WTC11 (cell line): ENCODE results near the gene TBX2. TPM values are rescaled to one million over a fixed set of nuclear protein-coding genes. Genes with fewer than 3 reads are reported as not detected.

Experiments
- ATAC-seq: fragments of 200-7000 bp; cut with Tn5 transposase; 2 replicates; pipeline ENCODE4 v1.10.0; 2021; ENCODE audit warnings: mild to moderate bottlenecking, moderate library complexity
- CTCF ChIA-PET: fragments of 300-600 bp; sonication (Branson Sonifier 250); formaldehyde crosslinking; loops from one replicate; lab custom pipeline; 2021; ENCODE audit warnings: antibody characterized with exemption; lab: Charles Lee
- POLR2A ChIA-PET: fragments of 350-600 bp; sonication (Branson Sonifier 250); formaldehyde crosslinking; loops from one replicate; lab custom pipeline; 2021; ENCODE audit warnings: antibody characterized with exemption; lab: Charles Lee
- DNase-seq: peaks from one replicate; pipeline ENCODE4 v3.0.0; 2021; ENCODE audit warnings: low spot score
- H3K27ac Mint-ChIP-seq: 2 replicates; pipeline ENCODE4 v1.8.0; 2021; ENCODE audit warnings: mixed read lengths
- H3K27me3 Mint-ChIP-seq: 2 replicates; pipeline ENCODE4 v1.8.0; 2021; ENCODE audit warnings: low read depth, mild to moderate bottlenecking, moderate library complexity, mixed read lengths
- H3K36me3 Mint-ChIP-seq: 2 replicates; pipeline ENCODE4 v1.8.0; 2021; ENCODE audit warnings: mixed read lengths
- H3K4me1 Mint-ChIP-seq: 2 replicates; pipeline ENCODE4 v1.8.0; 2022; ENCODE audit warnings: mixed read lengths
- H3K4me3 Mint-ChIP-seq: 2 replicates; pipeline ENCODE4 v1.8.0; 2021; ENCODE audit warnings: mild to moderate bottlenecking, moderate library complexity, mixed read lengths
- H3K9me3 Mint-ChIP-seq: 2 replicates; pipeline ENCODE4 v1.8.0; 2021; ENCODE audit warnings: mixed read lengths
- ARID4B ChIP-seq: sonication (generic); formaldehyde crosslinking; IDR thresholded peaks from 2 replicates; pipeline ENCODE4 v1.8.0; 2023; ENCODE audit warnings: missing genetic modification reagents, mild to moderate bottlenecking, borderline replicate concordance
- ATF1 ChIP-seq: sonication (generic); formaldehyde crosslinking; IDR thresholded peaks from 2 replicates; pipeline ENCODE4 v1.8.1; 2023; ENCODE audit warnings: mild to moderate bottlenecking, moderate library complexity, missing genetic modification reagents
- CBFB ChIP-seq: sonication (generic); formaldehyde crosslinking; IDR thresholded peaks from 2 replicates; pipeline ENCODE4 v1.8.1; 2022; ENCODE audit warnings: mild to moderate bottlenecking, low read depth, missing genetic modification reagents
- CREM ChIP-seq: sonication (generic); formaldehyde crosslinking; IDR thresholded peaks from 2 replicates; pipeline ENCODE4 v1.8.1; 2022; ENCODE audit warnings: mild to moderate bottlenecking, missing genetic modification reagents, moderate library complexity
- E2F1 ChIP-seq: sonication (generic); formaldehyde crosslinking; IDR thresholded peaks from 2 replicates; pipeline ENCODE4 v1.8.0; 2022; ENCODE audit warnings: mild to moderate bottlenecking, missing genetic modification reagents
- GTF2I ChIP-seq: fragments of 250-450 bp; sonication (Bioruptor Pico); conservative IDR thresholded peaks from 2 replicates; pipeline ENCODE4 v1.4.0; 2021; ENCODE audit warnings: mild to moderate bottlenecking
- IRF2 ChIP-seq: sonication (generic); formaldehyde crosslinking; IDR thresholded peaks from 2 replicates; pipeline ENCODE4 v1.8.0; 2022; ENCODE audit warnings: low read depth, missing genetic modification reagents, borderline replicate concordance
- JAZF1 ChIP-seq: fragments of 250-450 bp; sonication (Bioruptor Pico); IDR thresholded peaks from 2 replicates; pipeline ENCODE4 v1.9.0; 2021; ENCODE audit warnings: moderate library complexity, mild to moderate bottlenecking, inconsistent platforms
- KAT7 ChIP-seq: sonication (generic); formaldehyde crosslinking; IDR thresholded peaks from 2 replicates; pipeline ENCODE4 v1.8.1; 2023; ENCODE audit warnings: missing genetic modification reagents, mild to moderate bottlenecking, borderline replicate concordance
- NFE2L1 ChIP-seq: sonication (generic); formaldehyde crosslinking; IDR thresholded peaks from 2 replicates; pipeline ENCODE4 v1.8.1; 2023; ENCODE audit warnings: missing genetic modification reagents
- NR1H2 ChIP-seq: sonication (generic); formaldehyde crosslinking; IDR thresholded peaks from 2 replicates; pipeline ENCODE4 v1.9.0; 2021; ENCODE audit warnings: mild to moderate bottlenecking, moderate library complexity, missing genetic modification reagents
- NR3C1 ChIP-seq: sonication (generic); formaldehyde crosslinking; conservative IDR thresholded peaks from 2 replicates; pipeline ENCODE4 v1.8.1; 2023; ENCODE audit warnings: low read depth, mild to moderate bottlenecking, missing genetic modification reagents
- OVOL2 ChIP-seq: fragments of 250-450 bp; sonication (Bioruptor Pico); IDR thresholded peaks from 2 replicates; pipeline ENCODE4 v1.9.0; 2021; ENCODE audit warnings: mild to moderate bottlenecking, borderline replicate concordance
- SP1 ChIP-seq: sonication (generic); formaldehyde crosslinking; conservative IDR thresholded peaks from 2 replicates; pipeline ENCODE4 v1.8.1; 2022; ENCODE audit warnings: missing genetic modification reagents
- TP53 ChIP-seq: sonication (generic); formaldehyde crosslinking; IDR thresholded peaks from 2 replicates; pipeline ENCODE4 v1.8.1; 2023; ENCODE audit warnings: mild to moderate bottlenecking, missing genetic modification reagents
- ZNF232 ChIP-seq: sonication (generic); formaldehyde crosslinking; IDR thresholded peaks from 2 replicates; pipeline ENCODE4 v1.8.0; 2022; ENCODE audit warnings: mild to moderate bottlenecking, missing genetic modification reagents
- ZNF281 ChIP-seq: sonication (generic); formaldehyde crosslinking; IDR thresholded peaks from 2 replicates; pipeline ENCODE4 v1.8.0; 2023; ENCODE audit warnings: mild to moderate bottlenecking, missing genetic modification reagents
- ZNF396 ChIP-seq: fragments of 250-450 bp; sonication (Bioruptor Pico); IDR thresholded peaks from 2 replicates; pipeline ENCODE4 v1.8.0; 2021; ENCODE audit warnings: mild to moderate bottlenecking, moderate library complexity, borderline replicate concordance
- ZNF532 ChIP-seq: fragments of 250-450 bp; sonication (Bioruptor Pico); IDR thresholded peaks from 2 replicates; pipeline ENCODE4 v1.9.0; 2021; ENCODE audit warnings: mild to moderate bottlenecking, borderline replicate concordance
- ZNF671 ChIP-seq: fragments of 250-450 bp; sonication (Bioruptor Pico); IDR thresholded peaks from 2 replicates; pipeline ENCODE4 v1.8.0; 2021; ENCODE audit warnings: mild to moderate bottlenecking
- total RNA-seq: library from RNA; stranded (reverse); gene quantifications from 3 replicates; pipeline ENCODE4 v1.2.3, GENCODE V29; 2021

The TBX2 gene
- total RNA-seq, 1 experiment from 2014 or later = 0.09 TPM

GRCh38 chr17:61376931-61377838 lies 22.5 kb upstream of the TBX2 start:
- Mint-ChIP-seq H3K9me3 (no peaks in the 10 kb centered on the region), H3K4me1 (peaks cover 5% of the 10 kb centered on the region), H3K36me3 (no peaks in the 10 kb centered on the region), H3K4me3 (no peak overlapping the region), H3K27ac (no peak overlapping the region), H3K27me3 (no peaks in the 10 kb centered on the region)
- POLR2A ChIA-PET = interaction anchor here (0.6 kb wide), 1 partner anchor 307 kb away, joined by 3 read pairs; no protein-coding TSS in a partner anchor
- no peak for TF ChIP-seq ZNF232 (CRISPR knock-in tag)
- no peak for TF ChIP-seq SP1 (CRISPR knock-in tag)
- no peak for TF ChIP-seq IRF2 (CRISPR knock-in tag)
- no peak for TF ChIP-seq KAT7 (CRISPR knock-in tag)
- no peak for TF ChIP-seq ZNF281 (CRISPR knock-in tag)
- CTCF ChIA-PET = interaction anchor here (0.9 kb wide), 1 partner anchor 11 kb away, joined by 3 read pairs; no protein-coding TSS in a partner anchor
- no peak for DNase-seq
- no peak for ATAC-seq

- Mint-ChIP-seq H3K4me1 (peaks cover 3% of the 10 kb centered on the region; the same call in 1 of the 2 replicates), H3K27ac (no peak overlapping the region; the same call in 1 of the 2 replicates), H3K27me3 (no peaks in the 10 kb centered on the region), H3K36me3 (no peaks in the 10 kb centered on the region), H3K4me3 (no peak overlapping the region), H3K9me3 (no peaks in the 10 kb centered on the region)
- DNase-seq (no peak), ATAC-seq (no peak)
- POLR2A ChIA-PET = no interaction called here
- CTCF ChIA-PET = interaction anchor here (1.0 kb wide), 1 partner anchor 20 kb away, joined by 4 read pairs; no protein-coding TSS in a partner anchor
- TF ChIP-seq GTF2I (CRISPR knock-in tag) (no peak), ZNF396 (CRISPR knock-in tag) (no peak), CBFB (CRISPR knock-in tag) (no peak), JAZF1 (CRISPR knock-in tag) (no peak), TP53 (CRISPR knock-in tag) (no peak), CREM (CRISPR knock-in tag) (no peak), NR1H2 (CRISPR knock-in tag) (no peak), ZNF532 (CRISPR knock-in tag) (no peak), E2F1 (CRISPR knock-in tag) (no peak), ARID4B (CRISPR knock-in tag) (no peak), NFE2L1 (CRISPR knock-in tag) (no peak), NR3C1 (CRISPR knock-in tag) (no peak), OVOL2 (no peak), ZNF671 (no peak), ATF1 (CRISPR knock-in tag) (no peak)
Observed at GRCh38 chr17:61378658-61379456, 20.8 kb upstream of the TBX2 start.
